ENCODE measurements around the gene EGFLAM.

EGFLAM gene

DNA sequence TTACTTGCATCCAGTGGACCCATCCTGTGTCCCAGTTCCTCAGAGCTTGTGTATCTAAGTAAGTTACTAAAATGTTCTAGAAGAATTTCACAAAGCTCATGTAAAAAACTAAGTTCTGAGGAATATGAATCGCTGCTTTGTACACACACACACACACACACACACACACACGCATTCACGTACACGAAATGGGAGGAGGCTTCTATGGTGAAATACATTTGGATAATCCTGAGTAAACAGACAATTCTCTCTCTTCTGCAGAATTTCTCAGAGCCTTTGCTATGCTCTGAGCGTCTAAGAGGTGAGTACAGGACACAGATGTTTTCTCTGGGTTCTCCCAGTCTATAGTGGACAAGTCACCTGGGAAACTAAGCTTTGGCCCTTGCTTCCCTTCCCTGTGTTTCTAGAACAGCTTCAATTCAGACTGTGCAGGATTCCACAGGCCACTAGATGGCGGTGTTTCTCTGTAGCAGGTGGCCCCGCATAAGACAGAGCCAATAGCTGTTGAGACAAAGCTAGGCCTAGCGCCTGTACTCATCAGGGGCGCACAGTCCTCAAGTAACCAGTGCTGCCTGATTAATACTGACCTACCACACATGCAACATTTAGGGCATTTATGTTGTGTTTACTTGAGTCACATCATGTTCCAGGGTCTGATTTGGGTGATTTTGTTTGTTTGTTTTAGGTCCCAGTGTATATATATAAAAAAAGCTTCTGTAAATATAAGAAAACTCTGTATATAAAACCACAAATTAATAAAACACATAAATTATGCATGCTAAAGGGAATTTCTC, 183.3 kb downstream of the EGFLAM start:
- FAIRE-seq (peak; percentile 97), DNase-seq (ENCODE audit: insufficient read length, low spot score) (peak; percentile 96)

GRCh38 chr5:38442247-38442573, 183.9 kb downstream of the EGFLAM start:
- FAIRE-seq (no peak), DNase-seq (ENCODE audit: insufficient read length, low spot score) (no peak)

- DNase-seq (ENCODE audit: insufficient read length, low spot score), result no peak
- FAIRE-seq, result no peak
Observed at GRCh38 chr5:38443390-38443789, 185.0 kb downstream of the EGFLAM start.

- DNase-seq (ENCODE audit: insufficient read length, low spot score) (no peak), FAIRE-seq (no peak)
Observed at GRCh38 chr5:38445374-38446028, 187.1 kb downstream of the EGFLAM start.

DNA sequence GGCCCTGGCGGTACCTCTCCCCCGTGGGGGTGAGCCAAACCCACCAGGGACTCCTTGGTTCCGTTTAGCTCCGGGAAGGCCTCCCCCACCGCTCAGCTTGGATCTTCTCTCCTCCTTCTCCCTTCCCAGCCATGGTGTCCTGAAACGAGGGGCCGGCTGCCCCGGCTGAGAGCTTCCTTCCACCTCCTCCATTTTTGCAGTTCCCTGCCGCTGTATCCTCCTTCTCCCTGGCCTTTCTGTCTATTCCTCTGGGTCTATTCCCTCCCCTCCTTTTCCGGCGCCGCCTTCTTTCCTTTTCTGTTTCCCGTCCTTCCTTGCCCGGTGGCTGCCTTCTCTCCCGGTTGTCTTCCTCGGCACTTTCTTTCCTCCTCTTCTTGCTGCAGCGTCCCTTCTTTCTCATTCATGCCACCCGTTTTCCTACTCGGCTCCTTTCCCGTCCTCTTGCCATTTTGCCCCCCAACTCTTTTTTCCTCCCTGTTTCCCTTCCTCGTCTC, 187.7 kb downstream of the EGFLAM start:
- DNase-seq (ENCODE audit: insufficient read length, low spot score), result no peak
- FAIRE-seq, result no peak

GRCh38 chr5:38447056-38447455, 188.7 kb downstream of the EGFLAM start:
- FAIRE-seq, result no peak
- DNase-seq (ENCODE audit: insufficient read length, low spot score), result no peak

DNA sequence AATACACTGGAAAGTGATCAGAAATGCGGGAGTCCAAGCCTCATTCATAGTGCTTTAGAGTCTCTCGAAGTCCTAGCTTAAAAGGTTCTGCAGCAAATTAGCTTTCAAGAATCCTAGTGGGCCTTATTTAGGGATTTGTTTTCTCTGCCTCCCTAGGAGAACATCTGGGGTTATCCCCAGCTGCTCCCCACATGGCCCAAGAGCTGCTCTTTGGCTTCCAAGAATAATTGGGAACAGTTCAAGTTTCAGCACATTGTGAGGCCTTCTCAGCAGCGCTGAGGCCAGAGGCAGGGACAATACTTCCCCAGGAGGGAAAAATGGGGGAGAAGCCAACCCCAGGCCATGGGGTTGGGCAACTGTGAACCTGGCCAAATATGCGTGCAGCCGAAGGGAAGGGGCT, 189.4 kb downstream of the EGFLAM start:
- DNase-seq (ENCODE audit: insufficient read length, low spot score) (no peak), FAIRE-seq (no peak)

DNA sequence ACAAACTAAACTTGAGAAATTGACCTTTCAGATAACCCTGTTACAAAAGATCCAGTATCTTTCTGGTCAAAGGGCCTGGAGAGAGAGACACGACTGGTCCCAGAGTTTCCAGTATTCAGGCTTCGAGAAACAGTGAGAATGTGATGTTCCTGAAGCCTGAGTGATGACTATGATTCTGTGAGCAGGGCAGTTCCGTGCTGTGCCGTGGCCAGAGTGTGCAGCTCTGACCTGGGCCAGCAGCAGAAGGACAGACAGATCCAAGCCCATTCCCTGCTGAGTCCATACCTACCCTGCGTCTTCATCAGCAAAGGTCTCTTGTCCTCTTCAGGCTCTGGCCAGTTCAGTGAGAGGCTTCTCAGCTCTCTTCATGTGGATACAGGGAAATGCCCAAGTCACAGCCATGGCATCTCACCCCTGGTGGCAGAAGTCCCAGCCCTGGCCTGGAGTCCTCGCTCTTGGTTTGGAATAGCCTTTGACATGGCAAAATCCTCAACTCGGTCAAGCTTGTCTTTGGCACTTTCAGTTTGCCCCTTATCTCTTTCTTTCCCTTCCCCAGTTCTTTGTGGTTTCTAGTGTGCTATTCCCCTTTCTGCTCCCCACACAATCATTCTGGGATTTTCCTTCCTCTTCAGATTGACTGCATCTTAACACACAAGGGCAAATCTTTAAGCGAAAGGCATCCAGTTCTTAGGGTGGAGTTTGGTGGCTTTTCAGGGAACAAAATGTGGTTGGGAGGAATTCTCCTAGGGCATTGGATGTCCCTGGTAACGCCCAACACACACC, 190.4 kb downstream of the EGFLAM start:
- DNase-seq (ENCODE audit: insufficient read length, low spot score), result no peak

GRCh38 chr5:38450627-38451026, 192.3 kb downstream of the EGFLAM start:
- DNase-seq (ENCODE audit: insufficient read length, low spot score) (no peak), FAIRE-seq (no peak)

More for the DNA sequence above, 190.4 kb downstream of the EGFLAM start:
- FAIRE-seq, result no peak

- FAIRE-seq, result no peak
- no peak for DNase-seq (ENCODE audit: insufficient read length, low spot score)
Observed at GRCh38 chr5:38451074-38451725, 192.8 kb downstream of the EGFLAM start.

DNA sequence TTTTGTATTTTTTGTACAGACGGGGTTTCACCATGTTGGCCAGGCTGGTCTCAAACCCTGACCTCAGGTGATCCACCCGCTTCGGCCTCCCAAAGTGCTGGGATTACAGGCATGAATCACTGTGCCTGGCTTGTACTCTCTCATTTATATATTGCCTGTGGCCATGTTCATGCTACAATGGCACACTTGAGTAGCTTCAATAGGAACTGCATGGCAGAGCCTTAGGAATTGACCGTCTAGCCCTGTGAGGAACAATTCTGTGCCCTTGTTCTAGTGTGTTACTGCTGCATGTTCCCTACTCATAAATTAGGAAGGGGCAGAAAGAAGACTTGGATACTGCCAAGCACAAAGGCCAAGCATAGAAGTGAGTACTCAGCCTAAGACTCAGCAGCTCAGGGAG, 193.8 kb downstream of the EGFLAM start:
- no peak for DNase-seq (ENCODE audit: insufficient read length, low spot score)
- no peak for FAIRE-seq

DNA sequence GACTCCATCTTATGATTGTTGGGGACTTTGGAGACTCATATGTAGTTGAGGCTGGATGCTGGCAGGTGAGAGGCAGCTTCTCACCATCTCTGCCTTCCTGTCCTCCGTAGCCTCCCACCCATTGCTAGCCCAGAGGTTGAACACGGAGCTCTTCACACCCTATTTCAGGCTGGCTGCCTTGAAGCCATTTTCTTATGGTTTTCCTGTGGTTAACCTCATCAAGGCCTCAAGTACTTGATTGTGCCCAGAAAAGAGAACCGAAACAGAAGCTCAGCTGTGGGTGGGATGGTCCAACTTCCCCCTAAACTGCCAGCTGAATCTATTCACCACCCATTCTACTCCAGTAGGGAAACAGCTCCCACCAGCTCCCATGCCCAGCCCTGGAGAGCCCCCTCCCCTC, 195.1 kb downstream of the EGFLAM start:
- no peak for FAIRE-seq
- DNase-seq (ENCODE audit: insufficient read length, low spot score), result no peak

DNA sequence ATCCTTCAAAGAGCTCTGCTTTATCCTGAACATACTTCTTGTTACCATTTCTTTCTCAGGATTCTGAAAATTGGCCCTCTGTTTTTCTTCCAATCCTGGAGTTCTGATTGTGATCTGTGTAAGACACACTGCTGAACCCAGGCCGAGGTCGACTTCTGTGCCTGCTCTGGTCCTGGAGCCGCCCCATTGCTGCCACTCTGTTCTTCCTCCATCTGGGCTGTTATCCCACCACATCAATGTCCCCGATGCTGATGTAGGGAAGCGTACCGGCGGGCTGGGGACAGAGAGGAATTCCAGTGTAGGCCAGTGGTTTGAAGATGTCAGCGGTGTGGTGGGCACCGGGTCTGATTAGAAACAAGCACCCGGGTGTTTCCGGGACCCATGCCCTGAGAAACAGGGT, 195.6 kb downstream of the EGFLAM start:
- DNase-seq (ENCODE audit: insufficient read length, low spot score) (no peak), FAIRE-seq (peak; percentile 31)

GRCh38 chr5:38455796-38456330, 197.5 kb downstream of the EGFLAM start:
- DNase-seq (ENCODE audit: insufficient read length, low spot score) (no peak), FAIRE-seq (no peak)

DNA sequence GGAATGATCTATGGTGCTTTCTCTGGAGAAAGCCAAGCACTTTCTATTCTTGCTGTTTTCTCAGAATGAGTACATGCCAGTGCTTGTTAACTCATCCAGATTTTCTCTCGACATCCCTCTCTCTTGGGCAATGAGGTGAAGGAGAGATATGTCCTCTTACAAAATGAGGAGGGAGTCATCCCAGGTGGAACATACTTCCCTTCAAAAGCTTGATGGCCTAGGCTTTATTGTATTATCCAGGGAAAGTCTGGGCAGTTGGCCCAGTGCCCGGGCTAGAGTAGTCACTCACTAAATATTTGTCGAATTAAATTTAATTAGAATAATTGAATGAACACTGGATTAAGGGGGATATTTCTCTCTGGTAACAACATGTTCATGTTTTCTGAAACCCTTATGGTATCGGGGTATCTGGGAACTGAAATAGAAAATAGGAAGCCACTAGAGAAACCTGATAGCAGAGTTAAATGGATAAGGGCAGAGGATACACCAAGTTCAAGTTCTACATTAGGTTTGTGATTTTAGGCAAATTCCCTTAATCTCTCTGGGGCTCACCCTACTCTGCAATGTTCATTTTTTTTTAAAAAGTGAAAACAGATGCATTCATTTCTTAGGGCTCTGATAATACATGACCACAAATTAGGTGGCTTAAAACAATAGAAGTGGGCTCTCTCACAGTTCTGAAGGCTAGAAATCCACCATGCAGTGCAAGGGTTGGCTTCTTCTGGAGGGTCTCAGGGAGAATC, 198.5 kb downstream of the EGFLAM start:
- FAIRE-seq, result no peak
- no peak for DNase-seq (ENCODE audit: insufficient read length, low spot score)

GRCh38 chr5:38458174-38458573, 199.8 kb downstream of the EGFLAM start:
- peak; percentile 58 for FAIRE-seq
- DNase-seq (ENCODE audit: insufficient read length, low spot score), result no peak

GRCh38 chr5:38462976-38463633, 204.7 kb downstream of the EGFLAM start:
- FAIRE-seq, result no peak
- DNase-seq (ENCODE audit: insufficient read length, low spot score), result no peak

DNA sequence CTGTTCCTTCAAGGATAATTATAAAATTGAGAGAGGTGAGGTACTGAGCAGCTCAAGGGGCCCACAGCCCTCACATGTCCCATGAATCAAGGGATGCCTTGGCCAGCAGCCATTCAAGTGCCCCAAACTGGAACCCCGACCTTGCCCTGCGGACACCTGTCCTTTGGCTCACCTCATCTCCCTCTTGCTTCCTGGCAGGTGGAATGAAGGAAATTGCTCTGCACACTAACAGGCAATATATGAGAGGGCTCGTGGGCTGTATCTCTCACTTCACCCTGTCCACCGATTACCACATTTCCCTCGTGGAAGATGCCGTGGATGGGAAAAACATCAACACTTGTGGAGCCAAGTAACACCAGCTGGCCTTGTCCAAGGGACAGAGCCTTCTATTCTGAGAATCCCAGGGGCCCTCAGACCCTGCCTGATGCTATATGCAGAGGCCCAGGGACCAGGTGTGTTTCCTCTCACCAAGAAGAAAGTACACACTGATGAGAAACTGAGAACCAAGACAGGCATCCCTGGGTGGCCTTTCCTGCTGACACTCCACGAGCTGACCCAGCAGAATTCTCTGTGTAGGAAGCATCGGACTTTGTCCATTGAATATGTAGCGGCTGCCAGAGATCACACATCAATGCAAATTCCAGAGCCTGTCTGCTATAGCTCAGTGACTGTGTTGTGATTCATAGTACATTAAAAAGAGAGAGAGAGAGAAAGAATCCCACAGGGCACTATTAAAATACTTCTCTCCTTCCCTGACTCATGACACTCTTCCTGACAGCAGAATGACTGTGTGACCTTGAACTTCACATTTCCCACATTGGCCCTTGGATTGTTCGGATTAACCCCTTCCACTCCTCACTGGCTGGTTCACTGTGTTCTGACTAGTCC, 205.5 kb downstream of the EGFLAM start:
- FAIRE-seq (peak; percentile 86), DNase-seq (ENCODE audit: insufficient read length, low spot score) (peak; percentile 93)
